NCI-H2171 treated with DMSO at 0.1 percent for 48 hours (cell line): ENCODE data around the gene REXO1.

ENCODE experiments used
- DNase-seq: peaks from one replicate; lab custom pipeline; 2025; lab: John Stamatoyannopoulos, UW

The REXO1 gene

DNA sequence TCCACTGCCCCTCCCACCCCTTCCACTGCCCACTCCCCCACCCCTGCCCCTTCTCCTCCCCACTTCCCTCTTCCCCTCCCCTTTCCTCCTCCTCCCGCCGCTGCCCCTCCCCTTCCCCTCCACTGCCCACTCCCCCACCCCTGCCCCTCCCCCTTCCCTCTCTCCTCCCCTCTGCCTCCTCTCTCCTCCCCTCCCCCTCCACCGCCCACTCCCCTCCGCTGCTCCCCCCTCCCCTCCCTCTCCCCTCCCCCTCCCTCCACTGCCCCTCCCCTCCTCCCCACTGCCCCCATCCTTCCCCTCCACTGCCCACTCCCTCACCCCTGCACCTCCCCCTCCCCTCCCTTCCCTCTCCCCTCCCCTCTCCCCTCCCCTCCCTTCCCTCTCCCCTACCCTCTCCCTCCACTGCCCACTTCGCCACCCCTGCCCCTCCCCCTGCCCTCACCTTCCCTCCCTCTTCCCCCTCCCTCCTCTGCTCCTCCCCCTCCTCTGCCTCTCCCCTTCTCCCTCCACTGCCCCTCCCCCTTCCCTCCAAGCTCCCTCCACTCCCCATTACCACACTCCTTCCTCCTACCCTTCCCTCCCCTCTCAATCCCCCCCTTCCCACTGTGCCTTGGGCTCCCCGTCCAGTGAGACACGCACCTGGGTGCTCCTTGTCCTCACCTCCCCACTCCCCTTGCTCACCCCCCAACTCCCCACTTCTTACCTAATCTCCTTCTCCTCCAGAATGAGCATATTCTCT is 58.1 kb downstream of the REXO1 start:
- no peak for DNase-seq

DNA sequence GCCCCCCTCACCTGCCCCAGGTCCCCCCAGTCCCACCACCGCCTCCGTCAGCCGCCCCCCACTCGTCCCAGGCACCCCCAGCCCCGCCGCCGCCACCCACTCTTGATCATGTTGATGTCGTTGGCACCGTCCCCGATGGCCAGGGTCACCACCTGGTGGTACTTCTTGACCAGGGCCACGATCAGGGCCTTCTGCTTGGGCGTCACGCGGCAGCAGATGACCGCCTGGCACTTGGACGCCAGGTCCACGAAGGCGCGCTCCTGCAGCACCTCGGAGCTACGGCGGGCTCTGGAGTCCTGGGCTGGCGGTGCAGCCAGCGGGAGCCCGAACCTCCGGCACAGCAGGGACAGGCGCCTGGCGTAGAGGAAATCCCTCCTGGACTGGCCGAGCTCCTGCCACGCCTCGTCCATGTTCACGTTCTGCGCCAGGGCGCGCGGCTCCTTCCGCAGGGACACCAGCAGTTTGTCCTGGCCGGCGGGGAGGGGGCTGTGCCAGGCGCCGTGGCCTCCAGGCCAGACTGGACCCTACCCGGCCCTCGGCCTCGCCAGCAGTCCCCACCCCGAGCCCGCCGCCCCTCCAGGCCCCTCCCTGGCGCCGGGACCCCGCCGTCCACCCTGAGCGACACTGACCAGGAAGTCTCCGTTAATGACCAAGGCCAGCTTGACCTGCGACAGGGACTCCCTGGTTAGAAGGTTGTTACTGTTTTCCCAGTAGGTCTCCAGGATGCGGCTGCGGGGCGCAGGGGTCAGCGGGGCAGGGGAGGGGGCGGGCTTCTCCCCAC is 58.8 kb downstream of the REXO1 start:
- no peak for DNase-seq

DNA sequence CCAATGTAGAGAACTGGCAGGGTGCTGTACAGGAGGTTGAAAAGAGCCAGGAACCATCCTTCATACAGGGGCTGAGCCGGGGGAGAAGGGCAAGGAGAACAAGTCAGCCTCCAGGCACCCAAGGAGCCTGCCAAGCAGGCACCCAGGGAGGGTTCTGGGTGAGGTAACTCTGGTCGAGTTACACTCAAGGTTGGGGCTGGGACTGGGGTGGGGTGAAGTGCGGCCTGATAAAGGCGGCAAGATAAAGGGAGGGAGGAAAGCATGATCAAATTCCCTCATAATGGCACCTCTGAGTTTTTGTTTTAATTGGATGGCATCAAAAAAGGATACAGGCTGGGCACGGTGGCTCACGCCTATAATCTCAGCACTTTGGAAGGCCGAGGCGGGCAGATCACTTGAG is 61.2 kb downstream of the REXO1 start:
- no peak for DNase-seq

DNA sequence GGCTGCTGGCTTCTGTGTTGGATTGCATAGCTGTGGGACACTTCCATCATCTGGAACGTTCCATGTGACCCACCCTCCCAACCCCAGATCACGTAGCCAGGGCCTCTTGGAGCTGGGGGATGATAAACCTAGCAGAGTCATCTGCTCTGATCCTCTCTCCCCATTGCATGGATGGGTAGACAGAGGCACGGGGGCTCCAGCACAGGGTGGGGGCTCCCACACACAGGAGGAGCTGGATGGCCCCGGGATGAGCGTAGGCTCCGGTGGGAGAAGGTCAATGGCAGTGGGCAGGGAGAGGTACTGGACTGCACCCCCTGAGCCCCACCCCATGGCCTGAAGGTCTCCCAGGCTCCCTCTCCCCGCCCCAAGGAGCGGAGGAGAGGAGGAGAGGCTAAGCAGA is 61.6 kb downstream of the REXO1 start:
- DNase-seq, result no peak

DNA sequence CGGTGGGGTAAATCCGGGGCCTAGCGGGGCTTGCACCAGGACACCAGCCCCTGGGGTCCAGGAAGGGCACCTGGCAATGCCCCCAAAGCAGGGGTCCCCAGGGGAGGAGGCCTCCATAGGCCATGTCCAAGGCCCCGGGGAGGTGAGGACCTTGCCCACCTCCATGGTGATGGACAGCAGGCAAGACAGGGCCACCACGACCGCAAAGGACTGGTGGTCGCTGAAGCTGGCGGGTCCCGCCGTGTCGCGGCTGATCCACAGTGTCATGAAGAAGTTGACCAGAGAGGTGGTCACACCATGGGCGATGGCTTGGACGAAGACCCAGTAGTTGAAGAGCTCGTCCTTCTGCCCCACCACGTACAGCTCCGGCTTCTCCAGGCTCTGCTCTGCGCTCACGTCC is 63.0 kb downstream of the REXO1 start:
- no peak for DNase-seq

DNA sequence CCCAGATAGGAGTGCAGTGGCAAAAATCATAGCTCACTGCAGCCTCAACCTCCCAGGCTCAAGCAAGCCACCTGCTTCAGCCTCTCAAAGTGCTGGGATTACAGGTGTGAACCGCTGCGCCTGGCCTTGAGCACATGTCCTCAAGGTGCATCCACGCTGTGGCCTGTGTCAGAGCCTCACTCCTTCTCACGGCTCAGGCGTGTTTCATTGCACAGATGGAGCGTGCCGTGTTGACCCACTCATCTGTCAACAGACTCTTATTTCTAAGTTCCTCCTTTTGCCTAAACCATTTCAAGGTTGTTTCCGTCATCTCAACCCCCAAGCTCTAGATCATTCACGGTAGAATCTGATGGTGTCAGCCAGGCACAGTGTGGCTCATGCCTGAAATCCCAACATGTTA is 64.4 kb downstream of the REXO1 start:
- DNase-seq, result no peak

DNA sequence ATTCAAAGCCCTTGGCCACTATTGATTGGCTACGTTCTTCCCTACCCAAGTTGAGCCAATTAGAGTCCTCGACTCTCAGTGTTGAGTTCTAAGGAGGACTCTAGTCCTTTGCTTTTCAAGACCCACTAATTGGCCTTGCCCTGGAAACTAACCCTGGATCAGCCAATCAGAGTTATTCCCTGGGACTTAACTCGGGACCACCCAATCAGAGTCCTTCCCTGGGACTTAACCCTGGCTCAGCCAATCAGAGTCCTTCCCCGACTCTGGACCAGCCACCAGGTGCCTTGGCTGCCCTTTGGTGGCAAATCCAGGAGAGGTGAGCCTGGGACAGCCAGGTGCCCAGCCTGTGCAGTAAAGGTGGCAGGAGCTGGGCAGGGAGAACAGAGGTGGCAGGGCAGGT is 64.9 kb downstream of the REXO1 start:
- DNase-seq, result no peak

DNA sequence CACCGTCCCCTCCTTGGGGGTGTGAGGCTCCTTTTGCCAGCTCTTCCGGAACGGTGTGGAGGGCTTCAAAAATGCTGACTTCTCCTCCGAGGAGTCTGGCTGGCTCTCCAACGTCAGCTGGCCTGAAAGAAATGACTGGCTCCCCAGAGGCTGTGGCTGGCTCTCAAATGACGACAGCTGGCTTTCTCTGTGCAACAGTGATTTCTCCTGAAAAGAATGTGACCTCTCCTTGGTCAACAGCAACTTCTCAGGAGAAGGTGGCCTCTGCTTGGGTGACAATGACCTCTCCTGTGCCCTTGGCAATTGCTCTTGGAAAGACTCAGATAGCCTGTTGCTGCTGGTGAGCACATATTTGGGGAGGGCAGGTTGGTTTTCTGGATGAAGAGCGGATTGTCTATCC is 65.8 kb downstream of the REXO1 start:
- no peak for DNase-seq

DNA sequence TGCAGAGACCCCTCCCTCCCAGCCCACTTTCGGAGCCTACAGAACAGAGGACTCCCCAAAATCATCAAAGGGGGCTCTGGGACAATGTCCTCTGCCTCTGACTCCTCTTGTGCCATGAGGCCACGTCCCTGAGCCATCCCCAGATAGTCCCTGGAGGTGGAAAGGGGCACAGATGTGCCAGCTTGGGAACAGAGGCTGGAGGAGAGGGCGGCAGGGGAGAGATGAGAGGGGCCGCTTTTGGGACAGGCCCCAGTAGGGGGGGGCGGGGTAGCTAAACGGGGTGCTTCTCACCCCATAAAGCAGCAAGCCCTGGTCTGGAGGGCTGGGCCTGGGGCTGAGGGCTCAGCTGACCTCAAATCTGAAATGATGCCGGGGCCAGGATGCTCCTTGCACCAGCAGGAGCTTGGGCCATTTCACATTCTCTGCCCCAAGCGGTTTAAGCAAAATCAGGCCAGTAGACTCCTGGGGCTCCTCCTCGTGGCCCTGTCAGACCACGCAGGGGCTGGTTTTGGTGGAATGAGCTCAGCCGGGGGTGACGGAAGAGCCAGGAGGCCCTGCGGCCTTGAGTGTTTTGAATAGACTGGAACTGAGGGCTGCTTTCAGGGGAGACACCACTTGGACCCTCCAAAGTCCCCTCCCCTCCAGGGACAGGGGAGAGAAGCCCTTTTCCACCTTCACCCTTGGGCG is 67.9 kb downstream of the REXO1 start:
- DNase-seq, result no peak

DNA sequence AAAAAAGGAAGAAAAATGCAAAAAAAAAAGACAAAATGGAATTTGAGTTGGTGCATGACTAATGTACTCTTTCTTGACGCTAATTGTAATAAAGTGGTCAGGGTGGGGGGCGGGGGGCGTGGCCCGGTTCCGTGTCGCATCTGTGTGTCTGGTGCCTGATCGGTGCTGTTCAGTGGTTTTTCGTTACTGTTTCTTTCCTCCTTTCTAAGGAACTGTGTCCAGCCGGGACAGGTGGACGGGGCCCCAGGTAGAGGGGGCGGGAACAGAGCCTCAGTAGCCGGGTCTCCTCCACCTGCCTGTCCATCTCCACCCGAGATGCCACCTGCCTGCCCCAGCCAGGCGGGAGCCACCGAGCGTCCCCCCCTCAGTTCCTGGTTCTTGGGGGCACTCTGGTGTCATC is 68.7 kb downstream of the REXO1 start:
- no peak for DNase-seq

DNA sequence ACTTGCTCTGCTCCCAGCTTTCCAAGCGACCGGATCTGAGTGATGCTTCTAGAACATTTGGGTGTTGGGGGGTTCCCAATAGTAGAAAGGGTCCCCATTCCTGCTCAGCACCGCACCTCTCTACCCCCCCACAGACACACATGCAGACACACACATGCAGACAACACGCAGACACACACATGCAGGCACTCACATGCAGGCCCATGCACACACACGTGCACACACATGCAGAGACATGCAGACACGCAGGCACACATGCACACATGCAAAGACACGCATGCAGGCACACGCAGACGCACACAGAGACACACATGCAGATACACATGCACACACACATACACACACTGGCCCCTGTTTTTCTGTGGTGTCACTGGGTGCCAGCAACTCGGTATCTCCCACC is 71.1 kb downstream of the REXO1 start:
- DNase-seq, result no peak

DNA sequence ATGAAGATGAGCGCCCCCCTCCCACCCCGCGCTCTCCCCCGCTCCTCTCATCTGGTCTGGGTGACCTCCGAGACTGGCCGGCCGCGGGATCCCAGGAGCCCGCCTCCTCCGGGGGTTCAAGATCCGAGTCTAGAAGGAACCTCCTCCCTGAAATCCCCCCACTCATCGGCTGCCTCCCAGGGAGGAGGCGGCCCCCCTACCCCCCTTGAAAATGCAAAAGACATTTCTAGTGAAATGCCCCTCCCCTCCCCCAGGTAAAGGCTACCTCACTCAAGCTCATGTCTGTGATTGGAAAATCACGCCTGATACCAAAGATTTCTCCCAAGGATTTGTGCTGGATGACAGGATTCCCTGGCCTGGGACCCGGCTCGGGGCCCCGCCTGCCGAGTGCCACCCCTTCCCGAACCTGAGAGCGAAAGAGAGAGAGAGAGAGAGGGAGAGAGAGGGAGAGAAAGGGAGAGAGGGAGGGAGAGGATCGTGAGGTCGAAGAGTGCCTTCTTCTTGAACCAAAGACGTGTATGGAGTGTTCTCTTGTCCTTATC is 71.6 kb downstream of the REXO1 start:
- no peak for DNase-seq

DNA sequence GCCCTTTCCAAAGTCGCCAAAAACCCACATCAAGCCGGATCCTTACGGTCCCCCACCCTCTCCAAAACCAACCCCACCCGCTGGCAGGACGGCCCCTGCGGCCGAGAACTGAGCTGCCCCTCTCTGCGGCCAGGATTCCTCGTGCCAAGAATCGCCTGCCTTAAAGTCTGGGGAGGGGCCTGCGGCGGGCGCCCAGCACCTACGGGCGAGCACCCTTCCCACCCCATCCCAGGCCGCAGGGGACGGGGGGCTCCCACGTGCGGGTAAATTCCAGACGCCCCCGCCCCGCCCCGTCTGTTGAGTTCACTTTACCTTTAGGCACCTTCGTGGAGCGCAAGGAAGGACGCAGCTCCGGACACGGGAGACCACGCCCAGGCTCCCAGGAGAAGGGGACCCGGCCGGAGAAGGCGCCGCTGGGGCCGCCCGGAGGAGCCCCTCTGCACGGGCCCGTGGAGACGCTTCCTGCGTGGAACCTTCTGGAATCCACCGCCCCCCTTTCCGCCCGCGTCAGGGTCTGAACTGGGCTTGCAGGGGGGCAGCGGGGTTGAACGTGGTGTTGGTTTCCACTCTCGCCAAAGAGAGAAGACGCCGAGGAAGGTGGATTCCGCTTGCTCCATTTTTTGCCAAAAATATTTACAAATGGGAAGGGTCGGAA is 72.2 kb downstream of the REXO1 start:
- no peak for DNase-seq

DNA sequence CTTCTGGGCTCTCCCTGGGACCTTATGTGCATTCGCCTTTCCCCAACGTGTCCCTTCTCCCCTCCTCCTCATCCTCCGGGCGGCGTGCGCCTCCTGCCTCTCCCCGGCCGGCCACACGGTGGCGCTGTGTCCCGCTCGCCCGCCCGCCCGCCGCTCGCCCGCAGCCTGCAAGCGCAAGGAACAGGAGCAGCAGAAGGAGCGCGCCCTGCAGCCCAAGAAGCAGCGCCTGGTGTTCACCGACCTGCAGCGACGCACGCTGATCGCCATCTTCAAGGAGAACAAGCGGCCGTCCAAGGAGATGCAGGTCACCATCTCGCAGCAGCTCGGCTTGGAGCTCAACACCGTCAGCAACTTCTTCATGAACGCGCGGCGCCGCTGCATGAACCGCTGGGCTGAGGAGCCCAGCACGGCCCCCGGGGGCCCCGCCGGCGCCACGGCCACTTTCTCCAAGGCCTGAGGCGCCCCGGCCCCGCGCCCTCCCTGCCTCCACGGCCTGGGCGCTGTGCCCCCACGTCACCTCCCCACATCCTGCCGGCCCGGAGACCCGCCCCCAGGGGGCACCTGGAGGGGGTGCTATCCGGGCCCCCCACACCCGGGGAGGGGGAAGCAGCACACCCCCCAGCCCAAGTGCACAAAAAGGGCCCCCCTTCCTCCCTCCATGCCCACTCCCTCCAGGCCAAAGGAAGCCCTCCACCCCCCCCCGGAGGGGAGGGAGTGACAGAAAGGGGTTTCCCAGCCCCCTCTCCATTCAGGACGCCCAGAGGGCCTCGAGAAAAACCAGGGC is 73.1 kb downstream of the REXO1 start:
- DNase-seq, result peak; percentile 65

DNA sequence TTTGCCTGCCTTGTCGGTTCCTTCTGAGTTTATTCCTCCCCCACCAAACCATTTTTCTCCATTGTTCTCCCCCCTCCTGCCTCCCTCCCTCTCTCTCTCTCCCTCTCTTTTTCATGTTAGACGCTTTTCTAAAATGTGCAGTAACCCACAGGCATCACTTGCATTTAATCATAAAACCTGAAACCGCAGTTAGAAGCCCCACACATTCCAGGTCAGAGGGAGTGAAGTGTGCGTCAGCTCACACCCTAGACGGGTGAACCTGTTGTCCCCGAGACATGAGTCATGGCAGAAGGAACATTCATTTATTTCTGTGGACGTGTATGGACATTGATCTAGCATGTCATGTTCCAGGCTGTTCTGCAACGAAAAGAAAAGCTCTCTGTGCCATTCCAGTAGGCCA is 75.1 kb downstream of the REXO1 start:
- no peak for DNase-seq

DNA sequence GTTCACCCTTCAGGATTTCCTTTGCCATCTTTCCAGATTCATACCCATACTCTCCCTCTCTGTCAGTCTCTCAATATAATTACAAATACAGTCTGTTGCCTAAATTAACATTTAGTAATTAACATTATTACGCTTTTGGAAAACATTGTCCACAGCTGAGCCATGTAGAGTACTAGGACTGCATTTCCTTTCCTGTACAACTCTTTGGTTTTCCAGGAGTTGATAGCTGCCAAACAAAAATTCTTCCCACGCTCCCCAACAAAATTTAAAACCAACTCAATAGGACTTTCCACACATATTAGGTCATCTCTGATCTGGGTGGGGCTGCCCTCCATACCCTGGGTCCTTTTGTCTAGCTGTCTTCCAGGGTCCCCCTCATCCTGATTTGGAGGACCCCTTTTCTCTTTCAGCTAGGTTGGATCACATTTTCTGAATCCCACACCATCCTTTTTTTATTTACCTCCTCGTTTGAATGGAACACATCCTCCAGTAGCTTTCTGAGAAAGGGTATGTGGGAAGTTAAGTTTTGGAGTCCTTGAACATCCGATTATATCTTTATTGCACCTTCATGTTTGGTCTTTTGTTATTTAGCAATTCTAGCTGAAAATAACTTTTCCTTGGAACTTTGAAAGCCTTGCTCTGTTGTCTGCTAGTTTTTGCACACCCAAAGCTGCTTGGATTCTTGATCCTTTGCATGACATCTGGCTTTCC is 77.3 kb downstream of the REXO1 start:
- DNase-seq, result no peak

DNA sequence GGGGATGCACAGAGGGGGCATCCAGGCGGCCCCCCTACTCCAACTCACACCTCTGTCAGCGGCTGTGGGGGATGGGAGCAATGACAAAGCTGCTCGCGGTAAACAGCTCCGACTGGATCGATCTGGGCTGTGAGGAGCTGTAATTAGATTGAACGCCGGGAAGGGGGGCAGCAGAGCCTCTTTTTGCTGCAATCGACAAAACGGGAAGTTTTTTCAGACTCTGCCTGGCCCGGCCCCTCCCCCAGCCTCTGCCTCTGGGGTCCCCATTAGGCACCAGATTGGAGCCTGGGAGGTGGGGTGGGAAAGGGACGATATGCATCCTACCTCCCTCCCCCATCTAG is 78.7 kb downstream of the REXO1 start:
- no peak for DNase-seq

DNA sequence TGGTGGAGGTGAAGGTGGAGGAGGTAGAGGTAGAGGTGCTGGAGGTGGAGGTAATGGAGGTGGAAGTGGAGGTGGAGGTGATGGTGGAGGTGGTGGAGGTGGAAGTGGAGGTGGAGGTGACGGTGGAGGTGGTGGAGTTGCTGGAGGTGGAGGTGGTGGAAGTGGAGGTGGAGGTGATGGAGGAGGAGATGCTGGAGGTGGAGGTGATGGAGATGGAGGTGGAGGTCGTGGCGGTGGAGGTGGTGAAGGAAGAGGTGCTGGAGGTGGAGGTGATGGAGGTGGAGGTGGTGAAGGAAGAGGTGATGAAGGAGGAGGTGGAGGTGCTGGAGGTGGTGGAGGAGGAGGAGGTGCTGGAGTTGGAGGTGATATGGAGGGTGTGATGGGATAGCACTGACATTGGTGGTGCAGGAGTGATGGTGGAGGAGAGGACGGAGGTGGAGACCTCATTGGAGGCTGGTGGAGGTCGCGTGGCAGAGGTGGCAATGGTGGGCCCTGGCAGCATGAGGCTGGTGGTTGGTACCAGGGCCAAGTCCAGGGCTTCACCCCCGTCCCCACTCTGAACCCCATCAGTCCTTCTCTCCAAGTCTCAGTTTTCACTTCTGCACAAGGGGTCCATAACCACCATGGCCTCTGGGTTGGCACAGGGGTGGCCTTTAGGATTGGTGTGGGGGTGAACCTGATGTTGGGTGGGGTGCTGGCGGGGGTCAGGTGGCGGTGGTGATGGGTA is 79.2 kb downstream of the REXO1 start:
- no peak for DNase-seq

DNA sequence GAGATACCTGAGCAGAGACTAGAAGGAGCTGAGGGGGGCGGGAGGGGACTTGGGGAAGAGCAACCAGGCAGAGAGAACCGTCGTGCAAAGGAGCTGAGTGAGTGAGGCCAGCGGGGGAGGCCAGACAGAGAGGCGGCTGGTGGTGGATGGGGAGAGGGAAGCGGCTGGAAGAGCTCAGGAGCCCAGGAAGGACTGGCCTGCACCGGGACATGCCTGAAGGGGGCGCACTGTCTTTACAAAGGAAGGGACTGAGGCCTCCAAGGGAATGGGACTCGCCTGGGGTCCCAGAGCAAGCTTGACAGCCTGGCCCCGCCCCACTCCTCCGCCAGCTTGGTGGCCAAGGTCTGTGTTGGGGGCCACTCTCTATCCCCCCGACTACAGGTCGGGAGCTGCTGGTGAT is 80.0 kb downstream of the REXO1 start:
- no peak for DNase-seq

DNA sequence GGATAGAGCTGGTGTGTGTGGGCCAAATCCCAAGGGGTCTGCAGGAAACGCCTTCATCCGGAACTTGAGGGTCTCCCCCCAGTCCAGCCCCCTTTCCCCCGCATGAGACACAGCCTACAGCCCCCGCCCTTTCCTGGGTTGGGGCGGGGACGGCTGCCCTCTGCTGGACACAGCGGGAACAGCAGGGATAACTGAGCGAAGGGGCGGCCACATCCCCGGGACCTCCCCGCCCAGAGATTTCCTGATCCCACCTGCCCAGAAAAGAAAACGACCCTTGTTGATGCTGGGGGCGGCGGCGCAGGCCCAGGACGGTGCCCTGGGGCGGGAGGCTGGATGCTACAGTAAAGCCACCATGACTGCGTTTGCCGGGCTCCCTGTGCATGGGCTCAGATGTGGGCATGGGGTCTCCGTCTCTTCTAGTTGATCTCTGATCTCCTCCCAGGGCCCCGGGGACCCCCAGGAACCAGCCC is 80.8 kb downstream of the REXO1 start:
- DNase-seq, result no peak
